Measurements from ENCODE around the gene EHD3.
A peak's percentile ranks its signal among the peaks of the same experiment; 100 is the strongest.

Gene EHD3

DNA sequence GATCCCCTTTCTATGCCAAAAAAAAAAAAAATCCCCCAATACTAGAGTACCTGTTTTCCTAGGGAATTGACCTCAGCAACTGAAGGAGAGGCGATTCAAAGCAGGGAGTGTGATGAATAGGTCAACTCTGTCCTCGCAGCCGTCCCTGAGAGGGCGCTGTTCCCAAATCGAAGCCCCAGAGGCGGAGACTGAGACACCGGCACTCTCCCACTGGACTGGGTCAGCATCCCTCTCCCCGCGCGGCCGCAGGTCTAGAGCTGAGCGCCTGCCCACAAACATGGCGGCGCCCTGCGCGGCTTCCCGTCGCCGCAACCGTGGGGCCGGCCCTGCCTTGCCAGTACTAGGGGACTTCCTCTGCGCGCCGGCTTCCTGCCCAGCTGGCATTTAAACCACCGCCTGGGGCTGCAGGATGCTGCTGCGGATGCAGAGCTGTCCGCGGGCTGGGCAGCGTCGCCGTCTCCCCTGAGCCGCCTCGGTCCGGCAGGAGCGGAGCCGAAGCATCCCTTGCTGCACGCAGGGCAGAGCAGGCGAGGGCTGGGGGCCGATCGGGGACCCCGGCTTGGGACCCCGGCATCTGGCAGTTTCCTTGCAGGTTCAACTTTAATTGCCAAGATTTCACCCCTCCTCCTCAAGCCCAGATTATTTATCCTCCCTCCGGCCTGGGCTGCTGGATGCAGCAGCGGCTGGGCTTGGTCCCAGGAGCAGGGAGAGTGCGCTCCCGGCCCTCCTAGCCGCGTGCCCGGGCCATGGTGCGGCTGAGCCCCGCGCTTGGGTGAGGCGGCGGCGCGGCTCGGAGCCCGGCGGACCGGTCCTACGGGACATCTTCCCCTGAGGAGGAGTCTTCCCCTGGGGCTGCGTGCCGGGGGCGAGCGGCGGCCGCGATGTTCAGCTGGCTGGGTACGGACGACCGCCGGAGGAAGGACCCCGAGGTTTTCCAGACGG lies at the start of gene EHD3:
Gene EHD3 (plus strand): TSS at position 412 of the 942 bp plus-strand sequence. CDS start 470 bp downstream, at position 882.
- peak; percentile 81 for DNase-seq (ENCODE audit: low spot score)
- TF ChIP-seq, protein P1, sequence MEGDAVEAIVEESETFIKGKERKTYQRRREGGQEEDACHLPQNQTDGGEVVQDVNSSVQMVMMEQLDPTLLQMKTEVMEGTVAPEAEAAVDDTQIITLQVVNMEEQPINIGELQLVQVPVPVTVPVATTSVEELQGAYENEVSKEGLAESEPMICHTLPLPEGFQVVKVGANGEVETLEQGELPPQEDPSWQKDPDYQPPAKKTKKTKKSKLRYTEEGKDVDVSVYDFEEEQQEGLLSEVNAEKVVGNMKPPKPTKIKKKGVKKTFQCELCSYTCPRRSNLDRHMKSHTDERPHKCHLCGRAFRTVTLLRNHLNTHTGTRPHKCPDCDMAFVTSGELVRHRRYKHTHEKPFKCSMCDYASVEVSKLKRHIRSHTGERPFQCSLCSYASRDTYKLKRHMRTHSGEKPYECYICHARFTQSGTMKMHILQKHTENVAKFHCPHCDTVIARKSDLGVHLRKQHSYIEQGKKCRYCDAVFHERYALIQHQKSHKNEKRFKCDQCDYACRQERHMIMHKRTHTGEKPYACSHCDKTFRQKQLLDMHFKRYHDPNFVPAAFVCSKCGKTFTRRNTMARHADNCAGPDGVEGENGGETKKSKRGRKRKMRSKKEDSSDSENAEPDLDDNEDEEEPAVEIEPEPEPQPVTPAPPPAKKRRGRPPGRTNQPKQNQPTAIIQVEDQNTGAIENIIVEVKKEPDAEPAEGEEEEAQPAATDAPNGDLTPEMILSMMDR (conservative IDR thresholded peaks at IDR 0.05; ENCODE audit: low read depth) = peak; percentile 72
- peak within 1 kb of the TSS; percentile 47 for H3K27ac ChIP-seq
- ChIA-PET POLR2A (ENCODE audit: low non-redundant PET) (interaction anchor here (0.7 kb wide), 1 partner anchor 452 kb away, joined by 7 read pairs; no protein-coding TSS in a partner anchor), CTCF (interaction anchor here (0.6 to 1.4 kb wide), 11 partner anchors 13 to 1471 kb away, joined by 3 to 5 read pairs (median 3); no protein-coding TSS in a partner anchor)

DNA sequence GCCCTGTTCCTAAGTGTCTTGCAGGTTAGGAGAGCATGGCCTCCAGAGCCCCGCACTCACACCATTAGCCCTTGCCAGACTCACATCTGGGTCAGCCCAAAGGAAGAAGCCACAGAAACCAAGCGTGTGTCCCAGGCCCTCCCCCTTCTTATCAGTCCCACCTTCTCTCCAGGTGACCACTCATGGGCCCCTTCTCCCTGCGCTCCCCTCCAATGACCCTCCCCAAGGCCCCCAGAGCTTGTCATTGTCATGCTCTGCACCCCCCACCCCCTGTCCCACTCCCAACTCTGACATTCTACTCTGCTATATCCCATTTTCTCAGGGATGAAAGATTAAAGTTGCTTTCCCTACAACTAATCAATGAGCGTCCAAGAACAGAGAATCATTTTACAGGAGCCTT lies 46.8 kb upstream of the EHD3 start:
- CTCF ChIA-PET = interaction anchor here (0.6 kb wide), 1 partner anchor 43 kb away, joined by 3 read pairs; no protein-coding TSS in a partner anchor

DNA sequence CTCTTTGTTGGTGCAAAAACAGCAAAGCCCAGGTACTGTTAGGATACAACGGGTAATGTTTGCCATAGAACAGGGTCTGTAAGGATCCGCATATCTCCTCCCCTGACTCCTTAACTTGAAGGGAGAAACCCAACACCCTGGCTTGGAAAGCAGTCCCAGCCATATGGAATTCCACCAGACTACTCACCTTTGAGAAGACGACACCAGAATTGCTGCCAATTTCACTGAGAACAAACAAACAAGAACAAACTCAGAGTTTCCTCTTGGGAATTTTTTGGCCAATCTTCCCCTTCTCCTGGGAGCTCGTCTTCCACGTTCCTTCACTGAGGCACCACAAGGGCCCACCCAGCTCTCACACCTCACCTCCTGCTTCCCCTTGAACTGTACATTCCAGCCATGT lies 45.8 kb upstream of the EHD3 start:
- H3K27ac ChIP-seq = no peak overlapping the region
- POLR2A ChIA-PET (ENCODE audit: low non-redundant PET) = no interaction called here
- DNase-seq (ENCODE audit: low spot score) = no peak
- TF ChIP-seq, protein P1 (conservative IDR thresholded peaks at IDR 0.05; ENCODE audit: low read depth) = no peak
- CTCF ChIA-PET = interaction anchor here (0.6 kb wide), 2 partner anchors 118 to 344 kb away, joined by 3 read pairs; no protein-coding TSS in a partner anchor

More for the DNA sequence above, 46.8 kb upstream of the EHD3 start:
- POLR2A ChIA-PET (ENCODE audit: low non-redundant PET) = no interaction called here
- TF ChIP-seq, protein P1 (conservative IDR thresholded peaks at IDR 0.05; ENCODE audit: low read depth) = no peak
- DNase-seq (ENCODE audit: low spot score) = no peak
- H3K27ac ChIP-seq = no peak overlapping the region

DNA sequence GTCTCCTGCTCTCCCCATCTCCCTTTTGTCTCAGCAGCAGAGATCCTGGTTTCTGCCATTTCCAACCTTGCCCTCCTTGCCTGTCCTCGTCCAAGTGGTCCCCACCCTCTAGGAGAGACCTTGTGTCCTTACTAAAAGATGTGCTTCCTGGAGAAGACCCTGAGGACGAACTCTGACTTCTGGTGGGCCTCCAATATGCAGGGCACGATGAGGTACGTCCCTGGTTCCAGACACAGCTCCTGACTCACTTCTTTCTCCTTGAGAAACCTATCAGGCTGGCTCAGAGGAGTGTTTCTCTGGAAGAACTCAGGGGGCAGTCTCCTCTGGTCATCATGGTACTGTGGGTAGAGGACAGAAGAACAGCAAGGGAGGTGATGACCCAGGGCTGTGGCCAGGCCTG lies 44.8 kb upstream of the EHD3 start:
- TF ChIP-seq, protein P1 (conservative IDR thresholded peaks at IDR 0.05; ENCODE audit: low read depth) = no peak
- ChIA-PET CTCF (interaction anchor here (0.6 to 1.0 kb wide), 3 partner anchors 28 to 445 kb away, joined by 3 to 5 read pairs (median 3); partner anchors contain the start of gene EHD3), POLR2A (ENCODE audit: low non-redundant PET) (no interaction called here)
- DNase-seq (ENCODE audit: low spot score) = no peak
- H3K27ac ChIP-seq = no peak overlapping the region

- TF ChIP-seq, protein P1 (conservative IDR thresholded peaks at IDR 0.05; ENCODE audit: low read depth) = no peak
- no peak for DNase-seq (ENCODE audit: low spot score)
- POLR2A ChIA-PET (ENCODE audit: low non-redundant PET) = no interaction called here
- H3K27ac ChIP-seq = no peak overlapping the region
- CTCF ChIA-PET = no interaction called here
Measured at GRCh38 chr2:31190188-31190587, 43.8 kb upstream of the EHD3 start.

DNA sequence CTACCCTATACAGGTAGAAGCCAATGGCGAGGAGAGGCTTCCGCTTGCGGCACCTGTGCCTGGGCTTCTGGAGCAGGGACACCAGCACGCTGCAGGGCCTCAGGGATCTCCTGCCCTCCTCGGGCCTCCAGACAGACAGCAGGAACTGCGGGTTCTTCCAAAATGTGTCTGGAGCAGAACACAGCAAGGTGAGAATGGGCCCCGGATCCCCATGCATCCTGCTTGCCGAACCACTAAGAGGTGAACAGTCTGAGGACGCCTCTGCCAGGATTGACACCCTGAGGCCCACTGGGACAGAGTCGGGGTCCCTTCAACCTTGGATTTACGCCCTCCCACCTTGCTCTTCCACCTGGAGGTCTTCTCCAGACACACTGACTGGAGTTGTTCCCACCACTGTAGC lies 42.0 kb upstream of the EHD3 start:
- DNase-seq (ENCODE audit: low spot score) = no peak
- POLR2A ChIA-PET (ENCODE audit: low non-redundant PET) = no interaction called here
- no peak overlapping the region for H3K27ac ChIP-seq
- TF ChIP-seq, protein P1 (conservative IDR thresholded peaks at IDR 0.05; ENCODE audit: low read depth) = no peak
- CTCF ChIA-PET = no interaction called here
